ENCODE data around the gene NAGPA.

The NAGPA gene

GRCh38 chr16:5001986-5002385 lies 31.7 kb downstream of the NAGPA start:
- DNase-seq (ENCODE audit: low spot score): no peak

DNA sequence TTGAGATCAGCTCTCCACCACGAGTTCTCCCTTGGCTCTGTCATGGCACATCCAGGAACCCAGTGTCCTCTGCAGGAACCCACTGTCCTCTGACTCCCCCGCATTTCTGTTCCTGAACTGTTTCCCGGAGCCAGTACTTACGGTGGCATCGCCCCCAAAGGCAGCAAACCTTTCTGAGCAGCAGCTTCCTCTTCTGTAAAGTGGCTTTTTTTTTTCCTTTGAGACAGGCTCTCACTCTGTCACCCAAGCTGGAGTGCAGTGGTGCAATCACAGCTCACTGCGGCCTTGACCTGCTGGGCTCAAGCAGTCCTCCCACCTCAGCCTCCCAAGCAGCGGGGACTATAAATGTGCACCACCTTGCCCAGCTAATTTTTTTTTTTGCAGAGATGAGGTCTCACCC lies 32.2 kb downstream of the NAGPA start:
- no peak for DNase-seq (ENCODE audit: low spot score)

DNA sequence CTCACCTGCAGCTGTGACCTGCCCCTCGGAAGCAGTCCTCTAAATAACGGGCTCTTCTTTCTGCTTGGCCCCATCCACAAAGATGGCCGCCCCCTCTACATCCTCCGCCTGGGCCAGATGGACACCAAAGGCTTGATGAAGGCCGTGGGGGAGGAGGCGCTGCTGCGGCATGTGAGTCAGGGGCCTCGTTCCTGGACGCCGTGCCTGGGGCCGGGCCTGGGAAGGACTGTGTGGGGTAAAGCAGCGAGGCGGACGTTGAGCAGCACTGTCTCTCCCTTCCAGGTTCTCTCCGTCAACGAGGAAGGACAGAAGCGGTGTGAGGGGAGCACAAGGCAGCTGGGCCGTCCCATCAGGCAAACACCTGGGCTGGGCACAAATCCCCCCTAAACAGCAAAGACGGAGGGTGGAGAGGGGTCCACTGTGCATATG lies 33.1 kb downstream of the NAGPA start:
- no peak for DNase-seq (ENCODE audit: low spot score)

DNA sequence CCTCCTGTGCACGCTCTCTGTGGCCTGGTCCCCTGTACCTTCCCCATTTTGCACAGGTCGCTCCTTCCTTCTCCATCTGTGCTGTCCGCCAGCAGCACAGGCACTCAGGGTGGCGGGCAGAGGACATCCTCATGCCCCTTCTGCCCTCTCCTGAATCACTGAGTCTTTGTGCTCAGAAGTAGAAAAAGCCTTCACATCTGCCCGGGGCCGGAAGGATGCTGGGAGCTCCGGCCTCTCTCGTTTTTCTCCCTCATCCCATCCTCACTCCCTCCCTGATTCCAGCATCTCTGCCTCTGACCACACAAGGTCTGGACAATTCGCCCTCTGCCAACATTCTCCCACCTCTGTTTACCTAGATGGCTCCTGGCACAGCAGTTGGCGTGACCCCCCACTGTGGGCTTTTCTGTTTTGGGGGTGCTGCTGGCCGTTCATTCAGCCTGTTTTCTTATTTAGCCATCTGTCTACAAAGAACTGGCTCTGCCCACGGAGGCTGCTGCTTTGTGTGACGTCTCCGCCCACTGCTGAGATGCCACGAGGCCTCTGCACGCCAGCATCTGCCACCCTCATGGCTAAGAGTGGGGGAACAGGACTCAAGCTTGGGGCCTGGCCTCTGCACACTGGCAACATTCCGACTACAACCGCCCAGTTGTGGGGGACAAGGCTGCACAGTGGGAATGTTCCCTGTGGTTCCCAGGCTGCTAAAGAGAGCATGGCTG lies 38.9 kb downstream of the NAGPA start:
- DNase-seq (ENCODE audit: low spot score): no peak

GRCh38 chr16:4991754-4992153 lies 42.0 kb downstream of the NAGPA start:
- no peak for DNase-seq (ENCODE audit: low spot score)

DNA sequence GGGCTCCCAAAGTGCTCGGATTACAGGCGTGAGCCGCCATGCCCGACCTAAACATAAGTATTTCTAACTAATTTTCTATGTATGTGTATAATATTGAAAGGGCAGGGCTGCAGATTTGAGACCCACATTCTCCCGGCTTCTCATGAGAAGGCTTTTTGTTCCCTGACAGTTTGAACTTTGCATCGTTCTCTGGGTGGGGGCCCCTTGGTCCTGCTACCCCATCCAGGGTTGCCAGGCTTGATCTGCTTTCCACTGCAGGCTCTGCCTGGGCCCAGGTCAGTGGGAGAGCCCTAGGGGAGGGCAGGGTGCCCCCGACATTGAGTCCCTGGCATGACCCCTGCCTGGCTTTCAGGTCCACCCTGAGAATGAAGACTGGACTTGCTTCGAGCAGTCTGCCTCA lies 43.3 kb downstream of the NAGPA start:
- no peak for DNase-seq (ENCODE audit: low spot score)

- no peak for DNase-seq (ENCODE audit: low spot score)
Measured at GRCh38 chr16:4989391-4990006, 44.2 kb downstream of the NAGPA start.

GRCh38 chr16:4988647-4989046 lies 45.1 kb downstream of the NAGPA start:
- no peak for DNase-seq (ENCODE audit: low spot score)

DNA sequence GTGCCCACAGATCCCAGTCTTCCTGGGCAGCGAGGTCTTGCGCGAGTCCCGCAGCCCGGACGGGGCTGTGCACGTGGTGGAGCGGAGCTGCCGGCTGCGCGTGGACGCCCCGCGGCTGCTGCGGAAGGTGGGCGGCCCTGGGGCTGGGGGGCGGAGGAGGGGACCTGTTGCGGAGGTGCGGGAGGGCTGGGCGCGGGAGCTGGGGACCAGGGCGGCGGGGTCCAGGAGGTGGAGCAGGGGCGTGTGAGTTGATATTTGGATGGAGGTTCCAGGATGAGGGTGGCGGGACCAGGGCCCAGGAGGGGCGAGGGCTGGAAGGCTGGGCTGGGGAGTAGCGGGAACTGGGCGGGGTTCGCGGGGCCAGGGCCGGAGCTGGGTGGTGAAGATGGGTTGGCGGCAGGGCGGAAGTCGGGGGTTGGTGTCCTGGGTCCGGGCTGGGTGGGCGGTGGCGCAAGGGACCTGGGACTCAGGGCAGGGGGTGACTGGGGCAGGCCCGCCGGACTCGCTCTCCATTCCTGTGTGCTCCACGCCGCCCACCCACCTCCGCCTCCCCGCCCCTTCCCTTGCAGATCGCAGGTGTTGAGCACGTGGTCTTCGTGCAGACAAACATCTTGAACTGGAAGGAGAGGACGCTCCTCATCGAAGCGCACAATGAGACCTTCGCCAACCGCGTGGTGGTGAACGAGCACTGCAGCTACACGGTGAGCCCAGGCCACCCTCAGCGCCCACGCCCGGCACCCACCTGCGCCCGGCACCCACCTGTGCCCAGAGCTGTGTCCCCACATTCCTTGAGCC lies 46.0 kb downstream of the NAGPA start:
- no peak for DNase-seq (ENCODE audit: low spot score)

- no peak for DNase-seq (ENCODE audit: low spot score)
Measured at GRCh38 chr16:4987250-4987579, 46.5 kb downstream of the NAGPA start.

DNA sequence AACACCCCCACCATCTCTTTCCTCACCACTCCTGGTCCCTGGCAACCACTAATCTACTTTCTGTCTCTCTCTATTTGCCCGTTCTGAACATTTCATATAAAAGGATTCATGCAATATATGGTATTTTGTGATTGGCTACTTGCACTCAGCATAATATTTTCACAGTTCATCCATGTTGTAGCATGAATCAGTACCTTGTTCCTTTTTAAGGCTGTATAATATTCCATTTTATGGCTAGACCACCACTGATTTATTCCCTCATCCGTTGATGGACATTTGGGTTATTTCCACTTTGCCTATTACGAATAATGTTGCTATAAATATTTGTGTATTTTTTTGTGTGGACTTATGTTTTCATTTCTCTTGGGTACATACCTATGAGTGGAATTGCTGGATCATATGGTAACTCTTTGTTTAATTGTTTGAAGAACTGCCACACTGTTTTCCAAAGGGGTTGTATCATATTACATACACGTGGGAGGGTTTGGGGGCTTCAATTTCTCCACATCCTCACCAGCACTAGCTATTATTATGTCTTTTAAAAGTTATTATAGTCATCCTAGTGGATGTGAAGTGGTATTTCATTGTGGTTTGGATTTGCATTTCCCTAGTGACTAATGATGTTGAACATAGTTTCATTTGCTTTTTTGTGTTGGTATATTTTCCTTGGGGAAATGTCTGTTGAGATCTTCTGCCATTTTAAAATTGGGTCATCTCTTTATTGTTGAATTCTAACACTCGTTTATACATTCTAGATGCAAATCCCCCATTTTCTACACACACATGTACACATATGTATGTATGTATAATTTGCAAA lies 49.4 kb downstream of the NAGPA start:
- DNase-seq (ENCODE audit: low spot score): no peak

DNA sequence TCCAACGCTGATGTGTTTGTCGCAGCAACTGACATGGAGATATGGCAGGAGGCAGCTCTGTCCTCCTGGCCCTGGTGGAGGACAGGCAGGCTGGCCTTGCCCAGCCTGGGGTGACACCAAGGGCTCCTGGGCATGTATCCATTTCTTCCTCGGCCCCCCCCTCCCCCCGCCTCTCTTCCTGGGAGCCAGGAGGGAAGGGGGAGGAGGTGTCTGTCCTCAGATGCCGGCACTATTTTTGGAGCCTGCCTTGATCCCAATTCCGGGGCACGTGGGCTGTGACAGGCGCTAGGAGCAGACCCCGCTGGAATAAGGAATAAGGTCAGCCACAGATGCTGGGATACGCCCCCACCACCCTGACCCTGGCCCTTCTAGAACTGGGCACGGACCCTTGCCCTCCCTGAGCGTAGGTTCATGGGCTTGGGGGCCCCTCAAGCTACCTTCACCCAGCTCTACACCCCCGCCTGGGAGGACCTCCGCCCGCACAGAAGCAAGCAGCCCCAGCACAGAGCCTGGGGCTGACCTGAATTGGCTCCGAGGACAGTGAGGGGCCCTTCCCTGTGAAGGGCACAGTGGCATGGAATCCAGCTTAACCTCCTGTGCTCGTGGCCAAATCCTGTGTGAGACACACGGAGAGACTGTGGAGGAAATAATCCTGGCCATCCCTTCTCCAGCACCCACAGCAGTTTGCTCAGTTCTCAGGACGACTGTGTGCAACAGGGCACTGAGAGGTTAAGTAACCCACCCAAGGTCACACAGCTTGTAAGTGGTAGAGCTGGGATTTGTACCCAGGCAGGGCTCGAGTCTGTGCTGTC lies 51.5 kb downstream of the NAGPA start:
- DNase-seq (ENCODE audit: low spot score): no peak

GRCh38 chr16:4981473-4981872 lies 52.3 kb downstream of the NAGPA start:
- DNase-seq (ENCODE audit: low spot score): no peak

- no peak for DNase-seq (ENCODE audit: low spot score)
Measured at GRCh38 chr16:4980691-4981090, 53.0 kb downstream of the NAGPA start.

DNA sequence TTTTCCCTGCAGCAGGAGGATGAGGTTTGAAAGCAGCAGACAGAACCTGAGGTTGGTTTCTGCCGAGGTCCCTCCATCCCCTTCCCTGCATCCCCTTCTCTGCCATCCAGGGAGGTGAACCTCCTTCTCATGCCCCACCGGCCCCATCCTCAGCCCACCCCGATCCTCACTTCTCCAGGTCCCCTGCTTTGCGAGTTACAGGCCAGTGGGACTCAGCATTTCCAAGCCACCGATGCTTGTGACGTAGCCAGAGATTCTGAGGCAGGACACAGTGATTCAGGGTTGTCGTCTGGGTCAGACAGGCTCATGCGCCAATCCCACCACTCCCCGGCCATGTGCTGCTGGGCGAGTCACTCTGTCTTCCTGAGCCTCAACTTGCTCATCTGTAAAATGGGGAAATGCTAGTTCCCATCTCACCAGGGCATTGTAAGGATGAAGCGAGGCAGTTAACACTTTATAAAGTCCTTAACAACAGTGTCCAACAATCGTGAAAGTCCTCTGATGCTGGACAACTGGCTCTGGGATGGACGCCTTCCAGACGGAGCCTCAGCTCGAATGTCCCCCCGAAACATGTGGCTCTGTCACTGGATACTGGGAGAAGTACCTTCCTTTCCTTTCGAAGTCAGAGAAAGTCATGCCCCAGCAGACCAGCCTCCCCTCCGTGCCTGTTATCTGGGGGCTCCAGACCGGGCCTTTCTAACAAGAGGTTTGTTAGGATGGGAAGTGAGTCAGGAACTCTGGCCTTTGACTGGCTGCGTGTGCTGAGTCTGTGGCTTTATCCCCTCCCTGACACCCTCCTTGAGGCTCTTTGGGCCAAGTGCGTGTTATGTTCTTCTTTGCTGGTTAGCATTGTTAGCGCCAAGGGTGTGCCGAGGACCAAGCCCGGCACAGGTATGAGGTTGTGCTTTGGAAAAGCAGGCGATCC lies 53.7 kb downstream of the NAGPA start:
- DNase-seq (ENCODE audit: low spot score): no peak

DNA sequence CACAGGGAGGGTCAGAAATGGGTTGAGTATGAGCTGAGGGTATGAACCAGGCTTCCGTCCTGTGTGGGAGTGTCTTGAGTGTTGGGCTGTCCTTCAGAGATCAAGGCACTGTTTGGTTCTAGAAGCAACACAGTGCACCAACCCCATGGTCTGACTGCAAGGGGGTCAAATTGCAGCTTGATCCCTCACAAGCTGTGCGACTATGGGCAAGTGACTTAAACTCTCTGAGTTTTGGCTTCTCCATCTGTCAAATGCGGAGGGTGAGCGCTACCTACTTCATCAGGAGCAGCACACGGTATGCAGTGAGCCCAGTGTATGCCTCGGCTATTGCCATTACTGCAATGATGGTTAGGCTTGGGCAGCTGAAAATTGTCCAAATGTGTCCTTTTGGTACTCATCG lies 54.6 kb downstream of the NAGPA start:
- no peak for DNase-seq (ENCODE audit: low spot score)

DNA sequence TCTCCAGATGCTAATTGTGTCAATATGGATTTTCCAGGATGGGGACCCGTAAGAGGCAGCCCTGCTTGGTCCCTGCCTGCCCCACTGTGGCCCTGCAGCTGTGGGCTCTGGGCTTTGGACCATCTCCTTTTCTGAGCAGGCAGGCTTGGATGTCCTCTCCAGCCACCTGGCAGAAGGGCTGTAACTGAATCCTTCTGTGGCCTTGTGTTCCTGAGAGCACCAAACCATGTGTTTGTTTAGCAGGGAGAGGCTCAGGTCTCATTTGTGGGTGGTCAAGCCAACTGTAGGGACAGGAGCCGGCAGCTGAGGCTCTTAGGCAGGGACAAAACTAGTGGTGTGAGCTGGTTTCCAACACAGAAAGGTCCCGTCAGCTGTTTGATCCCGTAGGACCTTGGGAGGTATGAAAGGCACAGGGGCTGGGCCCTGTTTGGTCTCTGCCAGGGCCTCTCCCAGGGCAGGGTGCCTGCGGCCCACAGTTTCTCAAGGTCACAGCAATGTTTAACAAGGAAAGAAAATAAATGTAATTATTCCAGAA lies 57.1 kb downstream of the NAGPA start:
- no peak for DNase-seq (ENCODE audit: low spot score)

DNA sequence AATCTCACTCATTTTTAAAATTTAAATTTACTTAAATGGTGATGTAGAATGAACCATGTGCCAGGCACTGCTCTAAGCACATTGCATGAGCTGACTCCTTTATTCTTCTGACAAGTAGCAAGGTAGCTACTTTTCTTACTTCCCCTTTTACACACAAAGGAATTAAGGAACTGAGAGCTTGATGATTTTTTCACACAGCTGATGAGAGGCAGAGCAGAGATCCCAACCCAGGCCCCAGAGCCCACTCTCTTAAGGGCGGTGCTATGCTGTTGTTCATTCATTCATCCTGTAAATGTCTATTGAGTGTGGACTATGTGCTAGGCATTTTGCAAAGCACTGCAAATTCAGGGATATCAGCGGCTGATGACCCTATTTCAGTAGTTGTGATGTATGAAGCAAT lies 57.7 kb downstream of the NAGPA start:
- no peak for DNase-seq (ENCODE audit: low spot score)

Measured in HuH-7.5 (cell line).